Suprapubic skin (tissue), 4 donors: ENCODE data around the gene CTNNA2.

Source experiments
- CTCF ChIP-seq, 2 donors: fragments of 200-600 bp in 1 of 2; fragments of 450-650 bp in 1 of 2; sonication (generic) in 1 of 2; IDR thresholded peaks; one replicate each; pipeline ENCODE4 v1.5.1; 2016 to 2019; ENCODE audit warnings: antibody characterized with exemption in 2 of 2, mild to moderate bottlenecking in 1 of 2, moderate library complexity in 1 of 2
- EP300 ChIP-seq: sonication (generic); formaldehyde crosslinking; IDR thresholded peaks from one replicate; pipeline ENCODE4 v1.6.1; 2017; ENCODE audit warnings: antibody characterized with exemption
- POLR2A ChIP-seq, 2 donors: fragments of 450-650 bp; IDR thresholded peaks; one replicate each; pipeline ENCODE4 v1.6.1; 2017; ENCODE audit warnings: antibody characterized with exemption in 2 of 2, mild to moderate bottlenecking in 2 of 2, moderate library complexity in 2 of 2
- POLR2AphosphoS5 ChIP-seq, 3 donors: sonication (generic); formaldehyde crosslinking; IDR thresholded peaks; one replicate each; pipeline ENCODE4 v1.6.1; 2017; ENCODE audit warnings: antibody characterized with exemption in 3 of 3

- TF ChIP-seq CTCF (IDR thresholded peaks at IDR 0.05) (no peak), POLR2A (IDR thresholded peaks at IDR 0.05) (no peak), EP300 (no peak), POLR2AphosphoS5 (IDR thresholded peaks at IDR 0.05) (no peak)
Measured at GRCh38 chr2:80136338-80136737, 623.5 kb downstream of the CTNNA2 start.
